RKO (cell line): ENCODE results near the gene BPIFA2.
"Not testable (repeated sequence)": the region's sequence is repeated elsewhere in the genome, so short reads cannot be mapped to it uniquely, and the experiment has no call there.

Experiments used
- DNase-seq: peaks from one replicate; pipeline ENCODE4 v3.0.0-alpha.2; 2016; ENCODE audit warnings: low spot score

Gene BPIFA2

DNA sequence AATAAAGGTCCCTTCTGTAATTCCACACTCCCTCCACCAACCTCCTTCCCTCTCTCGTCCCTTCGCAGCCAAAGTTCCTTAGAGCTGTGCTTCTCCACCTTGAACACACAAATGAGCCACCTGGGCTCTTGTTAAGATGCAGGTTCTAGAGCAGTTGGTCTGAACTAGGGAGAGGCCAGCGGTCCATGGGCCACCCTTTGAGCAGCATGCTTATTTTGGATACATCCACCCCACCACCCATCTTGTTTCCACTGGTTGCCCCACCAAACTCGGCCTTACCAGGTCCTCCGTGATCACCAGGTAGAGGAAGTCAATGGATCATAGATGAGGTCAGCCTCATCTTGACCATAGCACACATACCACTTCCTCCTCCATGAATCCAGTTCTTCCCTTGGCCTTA is 7.3 kb upstream of the BPIFA2 start:
- no peak for DNase-seq

DNA sequence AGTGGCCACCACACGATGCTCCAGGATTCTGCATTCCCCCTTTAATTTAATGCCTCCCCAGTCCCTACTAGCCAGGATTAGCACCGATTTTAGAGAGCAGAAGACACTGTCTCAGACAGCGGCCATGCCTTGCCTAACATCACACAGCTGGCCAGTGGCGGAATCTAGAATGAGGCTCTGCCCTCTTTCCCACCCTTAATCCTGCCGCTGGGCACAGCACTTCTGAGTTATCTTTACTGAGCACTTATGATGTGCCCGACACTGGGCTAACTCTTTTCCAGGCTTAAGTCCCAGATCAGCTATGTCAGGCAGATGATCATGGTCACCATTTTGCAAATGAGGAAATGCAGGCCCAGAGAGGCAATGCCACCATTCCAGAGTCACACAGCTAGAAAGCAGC is 5.6 kb upstream of the BPIFA2 start:
- no peak for DNase-seq

DNA sequence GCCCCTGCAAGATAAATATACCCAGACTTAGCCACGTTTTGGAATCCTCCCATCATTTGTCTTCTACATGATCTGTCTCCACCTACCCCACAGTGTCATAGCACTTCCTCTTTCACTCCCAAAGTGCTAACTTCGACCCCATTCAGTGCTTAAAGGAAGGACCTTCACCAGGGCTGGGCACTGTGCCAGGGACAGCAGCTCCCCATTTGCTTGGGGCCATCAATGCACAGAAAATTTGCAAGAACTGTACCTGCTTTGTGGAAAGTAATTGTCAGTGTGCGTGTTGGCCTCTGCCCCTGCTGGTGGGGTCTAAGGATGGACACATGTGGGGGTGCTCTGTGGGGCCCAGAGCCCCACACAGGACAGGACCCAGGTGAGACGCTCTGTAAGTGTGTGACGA is 5.2 kb upstream of the BPIFA2 start:
- DNase-seq = no peak

DNA sequence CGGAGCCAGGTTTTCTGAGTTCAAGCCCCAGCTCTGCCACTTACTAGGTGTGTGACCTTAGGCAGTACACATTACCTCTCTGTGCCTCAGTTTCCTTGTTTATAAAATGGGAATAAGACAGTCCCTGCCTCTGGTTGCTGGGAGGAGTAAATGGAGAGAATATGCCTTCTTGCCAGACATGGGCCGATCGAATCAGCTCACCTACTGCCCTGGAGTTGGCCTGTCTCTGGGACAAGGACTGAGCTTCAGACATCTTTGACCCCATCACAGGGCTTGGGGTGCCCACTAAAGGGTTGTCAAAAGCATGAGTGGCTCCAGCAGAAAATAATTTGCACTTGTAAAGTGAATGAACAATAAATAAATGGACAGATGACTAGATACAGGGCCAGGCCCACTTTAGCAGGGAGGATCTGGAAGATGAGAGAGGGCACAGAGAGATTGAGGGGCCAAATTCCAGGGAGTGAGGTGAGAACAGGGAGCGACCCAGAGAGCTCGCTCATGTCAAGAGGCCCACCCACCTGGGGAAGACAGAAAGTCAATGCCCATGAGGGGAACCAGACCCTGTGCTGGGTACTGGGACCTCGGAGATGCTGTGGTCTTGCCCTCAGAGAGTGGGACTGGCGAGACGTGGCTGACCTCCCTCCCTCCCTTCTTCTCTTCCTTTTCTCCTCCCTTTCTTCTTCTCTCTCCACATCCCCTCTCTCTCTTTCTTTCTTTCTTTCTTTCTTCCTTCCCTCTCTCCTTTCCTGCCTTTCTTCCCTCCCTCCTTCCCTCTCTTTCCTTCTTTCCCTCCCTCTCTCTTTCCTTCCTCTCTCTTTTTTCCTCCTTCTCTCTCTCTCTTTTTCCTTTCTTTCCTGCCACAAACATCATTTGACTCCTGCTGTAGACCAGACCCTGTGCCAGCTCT is 3.9 kb upstream of the BPIFA2 start:
- DNase-seq = no peak

DNA sequence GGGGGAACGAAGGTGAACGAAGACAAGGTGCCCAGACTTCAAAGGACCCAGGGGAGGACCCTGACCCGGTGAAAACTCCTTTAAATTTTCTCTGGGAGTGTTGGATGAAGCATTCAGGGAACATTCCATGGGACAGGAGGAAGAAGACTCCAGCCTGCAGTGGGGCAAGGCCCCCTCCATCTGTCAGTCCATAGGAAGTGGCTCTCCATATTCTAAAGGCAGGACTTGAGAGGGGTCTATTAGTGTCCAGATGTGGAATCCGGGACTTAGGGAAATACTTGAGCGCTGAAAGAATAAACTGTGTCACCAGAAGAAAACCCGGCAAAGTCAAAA is 3.2 kb upstream of the BPIFA2 start:
- no peak for DNase-seq

DNA sequence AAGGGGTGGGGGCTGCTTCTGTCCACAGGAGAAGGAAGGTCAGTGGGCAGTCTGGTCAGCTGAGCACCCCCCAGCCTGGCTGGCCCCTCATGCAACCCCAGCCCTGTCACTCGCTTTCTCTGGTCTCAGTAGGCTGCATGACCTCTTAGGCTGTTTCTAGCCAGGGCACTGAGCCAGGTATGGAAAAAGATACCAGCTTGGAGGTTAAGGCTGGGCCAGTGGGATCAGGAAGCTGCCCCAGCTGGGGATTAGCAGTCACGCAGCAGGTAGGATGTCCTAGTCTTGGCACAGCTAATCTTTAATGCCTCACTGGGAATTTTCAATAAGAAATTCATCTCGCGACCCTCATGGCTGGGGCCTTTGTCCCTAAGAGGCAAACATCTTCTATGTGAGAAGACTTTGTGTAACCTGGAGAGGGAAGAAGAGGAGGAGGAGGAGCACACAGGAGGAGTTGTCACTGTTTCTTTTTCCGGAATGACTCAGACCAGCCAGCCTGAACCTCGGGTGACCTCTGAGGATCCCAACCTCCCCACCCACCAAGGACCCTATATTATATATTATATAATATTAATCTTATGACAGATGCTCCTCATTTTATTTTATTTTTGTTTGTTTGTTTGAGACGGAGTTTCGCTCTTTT is 2.4 kb upstream of the BPIFA2 start:
- no peak for DNase-seq

DNA sequence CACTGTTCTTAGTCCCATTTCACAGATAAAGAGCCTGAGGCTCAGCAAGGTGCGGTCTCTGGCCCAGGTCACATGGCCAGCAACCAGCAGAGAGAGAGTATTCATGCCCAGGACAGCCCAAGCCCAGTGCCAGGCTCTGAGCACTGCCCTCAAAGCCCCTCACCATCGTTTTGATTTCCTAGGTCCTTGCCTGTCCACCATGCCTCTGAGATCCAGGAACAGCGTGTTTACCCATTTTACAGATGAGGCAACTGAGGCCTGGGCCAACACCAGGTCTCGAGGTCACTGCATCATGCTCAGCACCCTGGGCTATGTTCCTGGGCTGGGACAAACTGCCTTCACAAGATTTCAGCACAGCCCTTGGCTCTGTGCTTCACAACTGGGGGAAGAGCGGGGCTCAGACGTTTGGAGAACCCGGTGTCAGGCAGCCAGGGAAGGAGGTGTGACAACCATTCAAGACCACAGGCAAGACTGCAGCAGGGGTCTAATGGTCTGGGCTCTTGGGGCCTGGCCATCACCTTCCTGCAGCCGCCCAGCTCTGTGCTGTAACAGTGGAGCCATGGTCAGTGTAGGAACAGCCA is 1.3 kb upstream of the BPIFA2 start:
- no peak for DNase-seq

DNA sequence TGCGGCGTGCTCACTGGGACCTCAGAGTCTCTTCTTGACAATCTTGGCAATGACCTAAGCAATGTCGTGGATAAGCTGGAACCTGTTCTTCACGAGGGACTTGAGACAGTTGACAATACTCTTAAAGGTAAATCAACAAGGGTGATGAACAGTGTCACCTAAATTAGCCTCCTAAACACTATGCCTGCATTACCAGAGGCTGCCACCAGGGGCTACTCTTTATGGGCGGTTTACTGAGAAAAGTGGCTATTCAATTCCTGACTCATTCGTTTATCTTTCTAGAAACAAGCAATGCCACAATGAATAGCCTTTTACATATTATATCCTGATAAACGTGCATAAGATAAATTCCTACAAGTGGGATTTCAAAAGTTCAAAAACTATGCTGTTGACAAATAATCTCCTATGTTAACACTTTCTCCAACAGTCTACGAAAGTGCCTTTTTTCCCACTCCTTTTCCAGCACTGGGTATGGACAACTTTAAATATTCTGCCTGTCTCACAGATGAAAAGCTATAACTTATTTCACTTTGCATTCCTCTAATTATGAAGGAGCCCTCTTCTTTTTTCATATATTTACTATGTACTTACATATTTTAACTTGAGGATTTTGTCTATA is 1.3 kb downstream of the BPIFA2 start:
- peak; percentile 27 for DNase-seq

DNA sequence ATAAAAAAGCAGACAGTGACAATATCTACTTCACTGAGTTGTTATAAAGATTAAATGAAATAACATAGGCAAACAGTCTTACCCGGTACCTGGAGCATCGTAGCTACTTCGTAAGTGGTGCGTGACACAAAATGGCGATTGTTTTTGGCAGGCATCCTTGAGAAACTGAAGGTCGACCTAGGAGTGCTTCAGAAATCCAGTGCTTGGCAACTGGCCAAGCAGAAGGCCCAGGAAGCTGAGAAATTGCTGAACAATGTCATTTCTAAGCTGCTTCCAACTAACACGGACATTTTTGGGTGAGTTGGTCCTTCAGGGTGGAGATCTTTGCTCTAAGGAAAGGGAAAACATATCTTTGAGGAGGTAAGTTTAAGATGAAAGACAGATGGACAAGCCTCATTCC is 4.8 kb downstream of the BPIFA2 start:
- DNase-seq = no peak

DNA sequence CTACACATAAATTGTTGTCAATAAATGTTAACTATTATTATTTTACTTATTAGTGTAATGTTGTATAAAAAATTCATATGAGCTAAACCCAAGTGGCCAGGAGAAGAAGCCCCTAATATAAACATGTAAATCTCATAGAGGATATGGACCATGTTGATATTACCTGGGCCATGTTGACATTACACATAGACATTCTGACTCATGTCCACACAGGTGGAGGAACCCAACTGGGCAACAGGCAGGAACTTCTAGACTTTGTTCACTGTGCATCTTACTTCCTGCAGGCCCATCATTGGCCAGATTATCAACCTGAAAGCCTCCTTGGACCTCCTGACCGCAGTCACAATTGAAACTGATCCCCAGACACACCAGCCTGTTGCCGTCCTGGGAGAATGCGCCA is 7.2 kb downstream of the BPIFA2 start:
- no peak for DNase-seq

DNA sequence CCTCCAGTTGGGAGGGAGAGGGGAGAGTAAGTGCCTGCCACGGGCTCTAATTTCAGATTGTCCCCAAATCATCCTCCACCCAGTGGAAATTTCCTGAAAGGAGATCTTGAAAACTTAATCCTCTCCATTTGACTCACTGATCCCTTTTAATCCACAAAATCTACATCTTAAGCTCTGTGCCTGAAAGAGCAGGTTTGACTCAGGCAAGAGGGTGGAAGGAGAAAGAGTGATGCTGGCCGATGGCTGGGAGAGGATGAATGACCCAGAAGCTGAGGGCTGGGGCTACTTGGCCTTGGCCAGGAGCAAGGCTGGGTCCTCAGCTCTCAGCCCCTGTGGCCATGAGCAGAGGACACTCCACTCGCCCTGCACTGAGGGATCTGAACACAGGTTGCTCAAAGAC is 8.1 kb downstream of the BPIFA2 start:
- DNase-seq = no peak

DNA sequence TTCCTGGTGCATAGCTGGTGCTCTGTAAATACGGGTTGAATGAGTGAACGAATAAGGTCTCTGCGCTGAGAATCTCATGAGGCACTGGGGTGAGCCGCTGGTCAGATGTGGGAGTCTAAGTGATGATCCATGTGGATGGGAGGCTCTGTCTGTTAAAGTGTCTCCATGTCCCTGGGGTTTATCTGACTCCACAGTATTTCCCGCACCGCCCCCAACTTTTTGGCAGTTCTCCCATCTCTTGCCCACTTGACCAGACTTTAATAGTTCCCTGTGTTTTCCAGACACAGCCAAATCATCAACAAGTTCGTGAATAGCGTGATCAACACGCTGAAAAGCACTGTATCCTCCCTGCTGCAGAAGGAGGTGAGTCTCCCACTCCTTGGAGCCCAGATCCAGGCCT is 9.9 kb downstream of the BPIFA2 start:
- no peak for DNase-seq

DNA sequence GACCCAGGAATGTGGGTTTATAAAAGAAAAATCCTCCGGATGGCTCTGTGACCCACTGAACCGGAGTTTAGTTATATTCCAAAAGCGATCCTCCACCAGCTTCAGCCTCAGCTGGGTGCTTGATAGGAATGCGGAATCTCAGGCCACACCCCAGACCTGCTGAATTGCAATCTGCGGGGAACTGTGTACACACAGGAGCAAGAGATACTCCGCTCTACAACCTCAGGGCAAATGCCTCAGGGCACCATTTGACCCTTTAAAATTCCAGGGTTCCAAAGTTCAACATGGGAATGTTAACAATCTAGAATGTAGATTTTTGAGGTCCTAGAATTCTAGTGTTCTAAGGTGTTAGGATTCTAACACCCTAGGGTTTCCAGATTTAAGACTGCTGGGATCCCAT is 10.8 kb downstream of the BPIFA2 start:
- no peak for DNase-seq

DNA sequence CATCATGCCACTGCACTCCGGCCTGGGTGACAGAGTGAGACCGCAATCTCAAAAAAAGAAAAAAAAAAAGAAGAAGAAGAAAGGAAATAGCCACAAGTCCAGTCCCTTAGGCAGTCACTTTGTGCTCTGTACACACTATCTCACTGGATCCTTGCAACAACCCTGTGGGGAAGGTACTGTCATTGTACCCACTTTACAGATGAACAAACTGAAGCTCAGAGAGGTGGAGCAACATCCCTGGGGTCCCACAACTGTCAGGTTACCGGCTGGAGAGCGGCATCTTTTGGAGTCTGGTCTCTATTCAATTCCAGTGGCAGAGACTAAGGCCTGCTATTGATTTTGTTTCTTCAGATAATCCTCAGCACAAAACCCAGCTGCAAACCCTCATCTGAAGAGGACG is 12.2 kb downstream of the BPIFA2 start:
- no peak for DNase-seq

DNA sequence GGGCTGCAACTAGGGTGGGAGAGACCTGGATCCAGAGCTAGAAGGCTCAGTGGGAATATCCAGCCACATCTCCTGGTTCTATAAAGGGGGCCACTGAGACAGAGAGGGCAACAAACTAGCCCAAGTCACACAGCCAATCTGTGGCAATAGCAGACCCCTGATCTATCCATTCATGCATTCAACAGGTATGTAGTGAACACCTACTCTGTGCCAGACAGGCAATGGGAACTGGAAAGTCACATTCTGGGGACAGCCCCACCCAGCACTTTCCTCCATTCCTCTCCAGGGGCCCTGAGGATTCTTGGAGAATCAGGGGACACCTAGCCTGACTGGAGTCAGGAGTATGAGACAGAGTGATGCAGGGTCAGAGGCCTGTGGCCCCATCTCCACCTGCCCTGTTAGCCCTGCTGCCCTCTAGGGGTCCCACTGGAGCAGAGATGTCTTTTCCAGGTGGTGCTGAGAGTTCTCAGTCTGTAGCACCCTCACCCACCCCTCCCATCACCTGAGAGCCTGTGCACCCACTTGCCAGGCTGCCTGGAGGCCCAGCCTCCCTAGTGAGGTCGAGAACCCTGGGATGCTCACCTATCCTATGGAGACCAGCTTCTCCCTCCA is 13.6 kb downstream of the BPIFA2 start:
- no peak for DNase-seq

DNA sequence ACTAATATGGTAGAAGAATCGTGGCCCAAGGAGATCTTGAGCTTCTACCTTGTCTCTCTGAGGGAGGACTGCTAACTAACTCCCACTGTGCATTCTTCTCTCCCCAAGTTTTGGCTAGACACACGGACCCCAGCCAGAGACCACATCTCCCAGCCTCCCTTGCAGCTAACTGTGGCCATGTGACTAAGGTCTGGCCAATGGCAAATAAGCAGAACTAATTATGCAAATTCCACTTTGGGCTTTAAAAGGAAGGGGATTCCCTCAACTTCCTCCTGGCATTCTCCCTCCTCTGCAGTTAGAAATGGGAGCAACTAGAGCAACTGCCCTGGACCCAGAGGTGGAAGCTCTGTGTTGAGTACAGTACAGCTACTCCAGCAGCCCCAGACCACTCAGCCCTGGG is 15.4 kb downstream of the BPIFA2 start:
- DNase-seq = no peak

DNA sequence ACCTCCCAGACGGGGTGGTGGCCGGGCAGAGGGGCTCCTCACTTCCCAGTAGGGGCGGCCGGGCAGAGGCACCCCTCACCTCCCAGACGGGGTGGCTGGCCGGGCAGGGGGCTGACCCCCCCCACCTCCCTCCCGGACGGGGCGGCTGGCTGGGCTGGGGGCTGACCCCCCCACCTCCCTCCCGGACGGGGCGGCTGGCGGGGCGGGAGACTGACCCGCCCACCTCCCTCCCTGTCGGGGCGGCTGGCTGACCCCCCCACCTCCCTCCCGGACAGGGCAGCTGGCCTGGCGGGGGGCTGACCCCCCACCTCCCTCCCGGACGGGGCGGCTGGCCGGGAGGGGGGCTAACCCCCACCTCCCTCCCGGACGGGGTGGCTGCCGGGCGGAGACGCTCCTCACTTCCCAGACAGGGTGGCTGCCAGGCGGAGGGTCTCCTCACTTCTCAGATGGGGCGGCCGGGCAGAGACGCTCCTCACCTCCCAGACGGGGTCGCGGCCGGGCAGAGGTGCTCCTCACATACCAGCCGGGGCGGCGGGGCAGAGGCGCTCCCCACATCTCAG is 17.2 kb downstream of the BPIFA2 start:
- not testable (repeated sequence) for DNase-seq

DNA sequence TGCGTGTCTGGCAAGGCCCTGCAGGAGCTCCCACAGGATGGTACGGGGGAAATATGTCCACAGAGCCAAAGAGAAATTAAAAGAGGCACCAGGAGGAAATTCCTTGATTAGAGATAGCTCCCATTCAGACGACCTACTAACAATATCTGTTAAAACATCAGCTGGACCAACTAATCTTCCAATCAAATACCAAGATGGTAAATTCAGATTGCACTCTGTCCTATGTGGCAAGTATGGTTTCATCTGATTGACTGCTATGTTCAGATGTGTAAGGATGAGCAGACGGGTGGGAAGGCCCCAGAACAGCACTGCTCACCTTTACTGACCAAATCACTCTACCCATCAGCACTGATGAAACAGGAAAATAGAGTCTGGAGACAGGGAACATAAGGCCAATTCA is 19.5 kb downstream of the BPIFA2 start:
- no peak for DNase-seq

DNA sequence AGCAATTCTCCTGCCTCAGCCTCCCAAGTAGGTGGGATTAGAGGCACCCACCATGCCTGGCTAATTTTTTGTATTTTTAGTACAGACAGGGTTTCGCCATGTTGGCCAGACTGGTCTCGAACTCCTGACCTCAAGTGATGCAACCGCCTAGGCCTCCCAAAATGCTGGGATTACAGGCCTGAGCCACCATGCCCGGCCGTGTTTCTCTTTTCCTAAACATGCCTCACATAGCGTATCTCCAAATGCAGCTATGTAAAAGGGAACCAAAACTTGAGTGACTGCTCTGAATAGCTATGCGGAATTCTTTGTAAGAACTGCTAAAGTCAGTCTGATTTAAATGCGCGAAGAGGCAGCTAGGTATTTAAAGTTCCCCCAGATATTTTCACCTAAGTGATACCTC is 20.5 kb downstream of the BPIFA2 start:
- no peak for DNase-seq

DNA sequence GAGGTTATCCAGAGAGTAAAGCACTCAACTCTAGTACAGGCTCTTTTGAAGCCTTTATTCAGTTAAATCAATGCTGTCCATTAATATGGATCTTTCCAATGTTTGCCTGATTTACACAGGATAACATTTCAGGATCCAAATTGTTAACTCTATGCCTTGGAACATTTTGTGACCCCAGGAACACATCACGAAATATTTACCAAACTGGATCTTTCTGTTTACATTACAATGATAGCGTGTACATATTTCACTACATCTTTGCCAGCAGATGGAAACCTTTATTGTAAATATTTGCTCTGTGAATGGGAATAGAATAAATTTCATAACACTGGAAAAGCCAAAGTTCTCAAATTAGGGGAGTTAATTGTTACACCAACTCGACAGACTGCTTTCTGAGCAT is 23.5 kb downstream of the BPIFA2 start:
- no peak for DNase-seq

DNA sequence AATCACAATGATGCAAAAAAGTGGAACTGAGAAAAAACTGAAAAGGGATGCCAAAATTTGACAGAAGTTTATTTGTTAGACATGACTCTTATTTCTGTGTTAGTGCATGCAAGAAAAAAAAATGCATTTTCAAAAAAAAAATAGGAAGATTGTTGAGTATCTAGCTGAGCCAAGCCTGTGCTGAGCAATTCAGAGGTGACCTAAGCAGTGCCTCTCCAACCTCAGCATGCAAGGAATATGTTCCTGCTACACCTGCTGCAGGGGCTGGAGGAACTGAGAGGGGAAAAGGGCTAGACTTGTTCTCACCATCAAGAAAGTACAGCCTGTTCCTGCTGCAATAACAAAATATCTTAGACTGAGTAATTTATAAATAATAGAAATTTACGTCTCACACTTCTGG is 24.0 kb downstream of the BPIFA2 start:
- DNase-seq = no peak

DNA sequence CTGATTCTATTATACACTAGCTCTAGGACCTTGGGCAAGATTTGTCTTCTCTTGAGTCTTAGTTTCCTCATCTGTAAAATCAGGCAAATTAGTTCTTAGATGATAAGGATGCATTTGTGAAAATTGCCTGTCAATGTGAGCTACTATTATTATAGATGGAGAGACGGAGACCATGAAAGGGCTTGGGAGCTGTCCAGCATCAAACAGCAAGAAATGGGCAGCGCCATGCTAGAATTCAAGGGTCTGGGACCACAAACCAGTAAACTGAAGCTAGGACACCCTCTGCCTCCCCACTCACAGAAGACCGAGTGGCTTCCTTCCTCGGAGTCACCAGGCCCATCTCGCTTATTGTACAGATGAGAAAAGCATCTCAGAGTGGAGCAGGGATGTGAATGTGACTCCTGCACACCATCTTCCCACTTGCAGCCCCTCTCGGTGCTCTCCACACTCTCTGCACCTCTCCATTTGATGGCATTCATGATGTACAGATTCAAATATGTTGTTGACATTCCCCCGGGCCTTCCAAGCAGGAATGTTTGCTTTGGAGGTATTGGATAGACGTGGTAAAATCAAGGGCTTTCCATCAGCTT is 25.0 kb downstream of the BPIFA2 start:
- no peak for DNase-seq
